ENCODE data around the gene ZNF273.
"Not testable (repeated sequence)": the region's sequence is repeated elsewhere in the genome, so short reads cannot be mapped to it uniquely, and the experiment has no call there.

Gene ZNF273

GRCh38 chr7:64944667-64945502 lies 41.8 kb downstream of the ZNF273 start:
- not testable (repeated sequence) for DNase-seq (ENCODE audit: low read depth in 2 of 2)

- no peak for DNase-seq (ENCODE audit: low read depth in 2 of 2)
Measured at GRCh38 chr7:64945503-64946175, 42.6 kb downstream of the ZNF273 start.

DNA sequence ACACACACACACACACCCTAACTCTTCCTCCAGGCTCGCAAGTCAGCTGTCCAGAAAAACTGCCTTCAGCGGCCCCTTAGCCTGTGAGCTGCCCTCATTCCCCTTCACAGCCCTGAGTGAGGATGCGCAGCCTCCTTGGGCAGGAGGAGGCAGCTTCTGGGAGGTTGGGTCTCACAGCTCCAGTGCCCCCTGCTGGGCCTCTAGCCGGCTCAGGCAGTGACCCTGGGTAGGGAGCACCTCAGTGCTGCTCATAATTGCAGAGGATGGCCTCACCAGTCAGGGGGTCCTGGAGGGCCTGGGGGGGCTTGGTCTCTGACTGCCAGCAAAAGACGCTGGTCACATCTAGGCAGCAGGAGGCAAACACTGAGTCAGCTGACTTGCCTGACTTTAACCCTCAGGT lies 43.7 kb downstream of the ZNF273 start:
- DNase-seq (ENCODE audit: low read depth in 2 of 2) = no peak

GRCh38 chr7:64947252-64948000 lies 44.4 kb downstream of the ZNF273 start:
- DNase-seq (ENCODE audit: low read depth in 2 of 2) = no peak

DNA sequence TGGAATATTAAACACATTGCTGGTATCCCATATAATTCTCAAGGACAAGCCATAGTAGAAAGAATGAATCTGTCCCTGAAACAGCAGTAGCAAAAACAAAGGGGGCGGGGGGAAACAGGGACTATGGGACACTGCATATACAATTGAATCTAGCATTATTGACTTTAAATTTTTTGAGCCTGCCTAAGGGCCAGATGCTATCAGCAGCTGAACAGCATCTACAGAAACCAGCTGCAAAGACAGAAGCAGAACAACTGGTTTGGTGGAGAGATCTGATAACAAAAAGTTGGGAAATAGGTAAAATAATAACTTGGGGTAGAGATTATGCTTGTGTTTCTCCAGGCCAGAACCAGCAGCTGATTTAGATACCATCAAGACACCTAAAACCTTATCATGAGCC lies 45.7 kb downstream of the ZNF273 start:
- not testable (repeated sequence) for DNase-seq (ENCODE audit: low read depth in 2 of 2)

- not testable (repeated sequence) for DNase-seq (ENCODE audit: low read depth in 2 of 2)
Measured at GRCh38 chr7:64950673-64951072, 47.6 kb downstream of the ZNF273 start.

GRCh38 chr7:64951250-64951848 lies 48.3 kb downstream of the ZNF273 start:
- DNase-seq (ENCODE audit: low read depth in 2 of 2) = no peak

DNA sequence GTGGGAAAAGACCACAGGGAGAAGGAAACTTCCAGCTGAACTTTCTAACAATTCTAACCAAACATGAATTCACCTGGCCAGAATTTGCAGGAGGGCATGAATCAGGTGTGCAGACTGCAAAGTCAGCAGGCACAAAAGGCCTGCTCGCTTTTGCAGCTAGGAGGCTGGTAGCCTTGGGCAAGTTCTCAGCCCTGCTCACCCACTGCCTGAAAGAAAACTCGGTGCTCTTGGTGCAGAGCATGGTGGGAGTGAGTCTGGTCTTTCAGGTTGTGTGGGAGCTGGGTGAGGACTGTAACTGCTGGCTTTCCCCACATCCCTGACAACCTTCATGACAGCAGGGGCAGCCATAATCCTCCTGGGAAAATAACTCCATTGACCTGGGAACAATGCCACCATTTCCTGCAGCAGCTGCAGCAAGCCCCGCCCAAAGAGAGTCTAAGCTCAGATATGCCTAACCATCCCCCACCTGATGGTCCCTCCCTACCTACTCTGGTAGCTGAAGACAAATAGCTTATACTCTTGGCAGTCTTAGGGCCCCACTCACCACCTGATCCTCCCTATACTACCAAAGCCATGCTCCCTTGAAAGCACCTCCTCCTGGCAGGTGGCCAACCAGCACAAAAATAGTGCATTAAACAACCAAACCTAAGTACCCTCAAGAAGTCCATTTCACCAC lies 56.1 kb downstream of the ZNF273 start:
- DNase-seq (ENCODE audit: low read depth in 2 of 2) = no peak

DNA sequence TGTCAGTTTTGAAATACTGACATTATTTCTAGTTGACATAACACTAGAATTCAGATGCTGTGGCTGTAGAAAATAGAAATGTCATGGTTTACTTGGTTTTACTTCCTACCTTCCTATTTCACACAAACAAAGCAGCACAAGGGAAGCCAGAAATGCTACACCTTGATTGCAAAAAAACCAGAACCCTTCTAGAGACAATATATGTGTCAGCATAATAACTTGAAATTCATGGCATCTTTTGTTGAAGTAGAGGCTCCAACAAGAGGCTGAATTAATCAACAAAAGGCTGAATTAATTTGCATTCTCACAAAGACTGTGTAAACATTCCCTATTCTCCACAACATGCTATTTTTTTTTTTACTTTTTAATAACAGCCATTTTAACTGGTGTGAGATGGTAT lies 62.5 kb downstream of the ZNF273 start:
- no peak for DNase-seq (ENCODE audit: low read depth in 2 of 2)

GRCh38 chr7:64978497-64979203 lies 75.6 kb downstream of the ZNF273 start:
- no peak for DNase-seq (ENCODE audit: low read depth in 2 of 2)

All from stimulated activated CD8-positive, alpha-beta memory T cell treated with anti-CD3 and anti-CD28 coated beads, Interleukin-15, amount 100 ng/mL, for 4 hours (primary cell).